ENCODE results near the gene PLAGL1.

DNA sequence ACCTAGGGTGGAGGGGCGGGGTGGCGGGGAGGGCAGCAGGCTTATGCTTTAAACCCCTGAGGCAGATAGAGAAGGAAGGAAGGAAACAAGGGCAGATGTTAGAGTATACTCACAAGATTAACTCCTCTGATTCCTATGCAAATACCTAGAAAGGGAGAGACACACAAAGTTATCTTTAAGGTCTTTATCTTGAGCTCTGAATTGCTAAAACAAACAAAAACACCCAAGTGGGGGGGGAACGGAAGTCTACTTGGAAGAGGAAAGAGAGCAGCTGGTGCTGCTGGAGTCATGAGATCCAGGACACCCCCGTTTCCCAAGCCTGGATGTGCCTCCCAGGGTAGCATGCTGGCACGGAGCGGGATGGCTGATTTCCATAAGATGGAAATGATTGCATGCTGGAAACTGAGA, 43.4 kb downstream of the PLAGL1 start:
- TF ChIP-seq, protein P1, sequence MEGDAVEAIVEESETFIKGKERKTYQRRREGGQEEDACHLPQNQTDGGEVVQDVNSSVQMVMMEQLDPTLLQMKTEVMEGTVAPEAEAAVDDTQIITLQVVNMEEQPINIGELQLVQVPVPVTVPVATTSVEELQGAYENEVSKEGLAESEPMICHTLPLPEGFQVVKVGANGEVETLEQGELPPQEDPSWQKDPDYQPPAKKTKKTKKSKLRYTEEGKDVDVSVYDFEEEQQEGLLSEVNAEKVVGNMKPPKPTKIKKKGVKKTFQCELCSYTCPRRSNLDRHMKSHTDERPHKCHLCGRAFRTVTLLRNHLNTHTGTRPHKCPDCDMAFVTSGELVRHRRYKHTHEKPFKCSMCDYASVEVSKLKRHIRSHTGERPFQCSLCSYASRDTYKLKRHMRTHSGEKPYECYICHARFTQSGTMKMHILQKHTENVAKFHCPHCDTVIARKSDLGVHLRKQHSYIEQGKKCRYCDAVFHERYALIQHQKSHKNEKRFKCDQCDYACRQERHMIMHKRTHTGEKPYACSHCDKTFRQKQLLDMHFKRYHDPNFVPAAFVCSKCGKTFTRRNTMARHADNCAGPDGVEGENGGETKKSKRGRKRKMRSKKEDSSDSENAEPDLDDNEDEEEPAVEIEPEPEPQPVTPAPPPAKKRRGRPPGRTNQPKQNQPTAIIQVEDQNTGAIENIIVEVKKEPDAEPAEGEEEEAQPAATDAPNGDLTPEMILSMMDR (IDR thresholded peaks at IDR 0.05), result no peak
- no peak for TF ChIP-seq POLR2AphosphoS5 (IDR thresholded peaks at IDR 0.05)
